ENCODE measurements around the gene POLR3G. TPM values are rescaled to one million over a fixed set of nuclear protein-coding genes. Genes with fewer than 3 reads are reported as not detected.
A peak's percentile ranks its signal among the peaks of the same experiment; 100 is the strongest.

POLR3G gene
- total and polyA plus RNA-seq, 7 experiments from 2014 or later: 0.51 to 3.0 (median 0.95) TPM

DNA sequence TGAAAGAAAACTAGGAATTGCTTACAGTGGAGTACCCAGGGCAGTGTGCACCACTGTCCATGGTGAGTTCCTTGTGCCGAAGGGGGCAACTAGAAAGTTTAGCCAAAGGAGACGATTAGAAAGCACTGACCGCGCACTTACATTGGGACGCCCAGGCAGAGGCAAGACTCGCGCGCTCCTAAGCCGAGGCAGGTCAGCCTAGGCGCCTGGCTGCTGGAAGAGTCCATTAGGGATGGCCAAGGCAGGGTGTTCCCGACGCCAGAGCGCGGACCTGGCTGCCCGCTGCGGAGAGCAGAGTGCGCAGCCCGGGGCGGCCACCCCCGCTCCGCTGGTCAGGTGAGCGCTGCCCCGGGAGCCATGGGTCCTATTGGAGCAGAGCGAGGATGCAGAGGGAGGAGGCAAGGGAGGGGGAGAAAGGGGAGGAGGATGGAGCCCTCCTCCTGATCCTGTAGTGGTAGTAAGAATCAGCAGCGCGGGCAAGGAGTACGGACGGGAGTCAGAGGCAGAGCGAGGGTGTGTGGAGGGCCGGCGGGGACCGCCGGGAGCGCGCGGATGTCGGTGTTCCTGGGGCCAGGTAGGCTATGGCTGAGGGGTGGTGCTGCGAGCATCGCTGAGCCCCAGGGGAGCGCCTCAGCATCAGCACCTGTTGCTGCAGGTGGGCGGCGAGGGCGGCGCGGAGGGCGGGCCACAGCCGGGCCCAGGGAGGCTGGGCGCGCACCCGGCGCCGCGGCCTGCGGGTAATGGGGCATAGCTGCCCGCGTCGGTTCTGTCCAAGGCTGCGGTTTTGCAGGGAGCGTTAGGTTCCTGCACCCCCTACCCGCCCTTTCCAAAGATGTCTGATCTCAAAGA is 83.9 kb downstream of the POLR3G start, which contains the start of gene ADGRV1:
Gene ADGRV1 (plus strand): TSS at position 454 of the 849 bp plus-strand sequence. CDS start 99 bp downstream, at position 553.
- H3K27ac Mint-ChIP-seq: peak within 1 kb of the TSS in 1 of 9 donors; percentile 3
- H3K9me3 Mint-ChIP-seq: no peaks in the 10 kb centered on the region
- no peaks in the 10 kb centered on the region for H3K36me3 Mint-ChIP-seq
- H3K27me3 Mint-ChIP-seq: peaks cover 44 to 91% (median 78%) of the 10 kb centered on the region in 5 donors
- DNase-seq (peak in 2 of 9 donors; percentile 2 to 4), ATAC-seq (peak; percentile 46)
- H3K36me3 ChIP-seq (ENCODE audit: control insufficient read depth in 2 of 3, insufficient read depth in 3 of 3, low read length in 3 of 3): no peaks in the 10 kb centered on the region
- H3K27ac ChIP-seq (ENCODE audit: low read depth, low read length): no peak within 1 kb of the TSS
- POLR2A ChIA-PET: no interaction called here
- H3K4me3 ChIP-seq (ENCODE audit: low read length): no peak within 1 kb of the TSS
- no peaks in the 10 kb centered on the region for H3K9me3 ChIP-seq (ENCODE audit: control insufficient read depth in 2 of 3, low read length in 3 of 3)
- H3K4me1 Mint-ChIP-seq: peaks cover 8 to 12% (median 10%) of the 10 kb centered on the region in 7 donors
- peaks cover 0 to 7% of the 10 kb centered on the region in 2 donors for H3K27me3 ChIP-seq (ENCODE audit: control insufficient read depth in 2 of 2, insufficient read depth in 2 of 2, low read length in 2 of 2)
- CTCF ChIA-PET: no interaction called here
- intact Hi-C loops (cut with micrococcal nuclease): no loop called here
- H3K4me1 ChIP-seq (ENCODE audit: control insufficient read depth in 2 of 2, insufficient read depth in 2 of 2, low read length in 2 of 2): no peaks in the 10 kb centered on the region
- peak within 1 kb of the TSS in 9 of 10 donors; percentile 47 to 75 (median 67) for H3K4me3 Mint-ChIP-seq

- Mint-ChIP-seq H3K9me3 (peaks cover 0 to 9% (median 1%) of the 10 kb centered on the region in 11 donors), H3K27ac (no peak overlapping the region), H3K4me1 (peaks cover 8 to 12% (median 10%) of the 10 kb centered on the region in 7 donors), H3K27me3 (peaks cover 47 to 83% (median 69%) of the 10 kb centered on the region in 5 donors), H3K36me3 (peaks cover 0 to 8% (median 0%) of the 10 kb centered on the region in 5 donors), H3K4me3 (no peak overlapping the region)
- Histone ChIP-seq H3K4me1 (ENCODE audit: control insufficient read depth in 2 of 2, insufficient read depth in 2 of 2, low read length in 2 of 2) (no peaks in the 10 kb centered on the region), H3K4me3 (ENCODE audit: low read length) (no peak overlapping the region), H3K27ac (ENCODE audit: low read depth, low read length) (no peak overlapping the region), H3K9me3 (ENCODE audit: control insufficient read depth in 2 of 3, low read length in 3 of 3) (no peaks in the 10 kb centered on the region), H3K27me3 (ENCODE audit: control insufficient read depth in 2 of 2, insufficient read depth in 2 of 2, low read length in 2 of 2) (peaks cover 0 to 7% of the 10 kb centered on the region in 2 donors), H3K36me3 (ENCODE audit: control insufficient read depth in 2 of 3, insufficient read depth in 3 of 3, low read length in 3 of 3) (no peaks in the 10 kb centered on the region)
- no peak for ATAC-seq
- POLR2A ChIA-PET: no interaction called here
- CTCF ChIA-PET: no interaction called here
- intact Hi-C loops (cut with micrococcal nuclease): no loop called here
- DNase-seq: no peak
These were observed 86.1 kb downstream of the POLR3G start for GRCh38 chr5:90560771-90561170.

GRCh38 chr5:90561766-90562165 is 87.1 kb downstream of the POLR3G start:
- CTCF ChIA-PET: no interaction called here
- Histone ChIP-seq H3K9me3 (ENCODE audit: control insufficient read depth in 2 of 3, low read length in 3 of 3) (no peaks in the 10 kb centered on the region), H3K4me3 (ENCODE audit: low read length) (no peak overlapping the region), H3K36me3 (ENCODE audit: control insufficient read depth in 2 of 3, insufficient read depth in 3 of 3, low read length in 3 of 3) (no peaks in the 10 kb centered on the region), H3K27me3 (ENCODE audit: control insufficient read depth in 2 of 2, insufficient read depth in 2 of 2, low read length in 2 of 2) (peaks cover 0 to 7% of the 10 kb centered on the region in 2 donors), H3K4me1 (ENCODE audit: control insufficient read depth in 2 of 2, insufficient read depth in 2 of 2, low read length in 2 of 2) (no peaks in the 10 kb centered on the region), H3K27ac (ENCODE audit: low read depth, low read length) (no peak overlapping the region)
- ATAC-seq (no peak), DNase-seq (no peak)
- POLR2A ChIA-PET: no interaction called here
- no peak overlapping the region for H3K4me3 Mint-ChIP-seq
- H3K27ac Mint-ChIP-seq: no peak overlapping the region
- peaks cover 8 to 12% (median 10%) of the 10 kb centered on the region in 7 donors for H3K4me1 Mint-ChIP-seq
- H3K36me3 Mint-ChIP-seq: peaks cover 0 to 8% (median 0%) of the 10 kb centered on the region in 5 donors
- peaks cover 40 to 79% (median 62%) of the 10 kb centered on the region in 5 donors for H3K27me3 Mint-ChIP-seq
- intact Hi-C loops (cut with micrococcal nuclease): no loop called here
- peaks cover 0 to 9% (median 1%) of the 10 kb centered on the region in 11 donors for H3K9me3 Mint-ChIP-seq

GRCh38 chr5:90562341-90562740 is 87.7 kb downstream of the POLR3G start:
- ChIA-PET POLR2A (no interaction called here), CTCF (no interaction called here)
- no peaks in the 10 kb centered on the region for H3K9me3 ChIP-seq (ENCODE audit: control insufficient read depth in 2 of 3, low read length in 3 of 3)
- H3K9me3 Mint-ChIP-seq: peaks cover 0 to 9% (median 1%) of the 10 kb centered on the region in 11 donors
- no peak overlapping the region for H3K27ac ChIP-seq (ENCODE audit: low read depth, low read length)
- no peaks in the 10 kb centered on the region for H3K4me1 ChIP-seq (ENCODE audit: control insufficient read depth in 2 of 2, insufficient read depth in 2 of 2, low read length in 2 of 2)
- ATAC-seq (no peak), DNase-seq (no peak)
- H3K27me3 Mint-ChIP-seq: peaks cover 34 to 77% (median 60%) of the 10 kb centered on the region in 5 donors
- no peak overlapping the region for H3K27ac Mint-ChIP-seq
- no peak overlapping the region for H3K4me3 Mint-ChIP-seq
- peaks cover 0 to 7% of the 10 kb centered on the region in 2 donors for H3K27me3 ChIP-seq (ENCODE audit: control insufficient read depth in 2 of 2, insufficient read depth in 2 of 2, low read length in 2 of 2)
- peaks cover 8 to 12% (median 10%) of the 10 kb centered on the region in 7 donors for H3K4me1 Mint-ChIP-seq
- intact Hi-C loops (cut with micrococcal nuclease): no loop called here
- H3K4me3 ChIP-seq (ENCODE audit: low read length): no peak overlapping the region
- H3K36me3 ChIP-seq (ENCODE audit: control insufficient read depth in 2 of 3, insufficient read depth in 3 of 3, low read length in 3 of 3): no peaks in the 10 kb centered on the region
- H3K36me3 Mint-ChIP-seq: peaks cover 0 to 8% (median 0%) of the 10 kb centered on the region in 5 donors

DNA sequence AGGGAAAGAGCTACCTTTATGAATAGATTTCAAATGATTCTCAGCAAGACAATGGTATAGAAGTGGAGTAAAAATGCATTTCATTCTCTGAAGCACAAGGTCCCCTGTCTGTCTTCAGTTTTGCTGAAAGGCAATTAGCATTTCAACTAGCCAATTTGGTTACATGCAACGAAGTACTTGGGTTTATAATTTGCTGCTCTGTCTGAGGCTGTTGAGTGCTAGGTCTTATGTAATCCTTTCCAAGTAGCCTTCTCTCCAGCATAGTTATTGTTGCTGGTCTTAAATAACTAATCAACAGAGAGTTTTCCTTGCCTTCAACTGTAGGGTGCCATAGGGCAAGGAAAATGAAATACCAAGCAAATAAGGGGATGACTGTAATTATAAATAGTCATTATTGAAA is 88.4 kb downstream of the POLR3G start:
- Mint-ChIP-seq H3K27ac (no peak overlapping the region), H3K4me3 (no peak overlapping the region), H3K36me3 (peaks cover 0 to 8% (median 0%) of the 10 kb centered on the region in 5 donors), H3K9me3 (peaks cover 0 to 9% (median 1%) of the 10 kb centered on the region in 11 donors), H3K4me1 (peaks cover 5 to 7% (median 6%) of the 10 kb centered on the region in 7 donors), H3K27me3 (peaks cover 28 to 74% (median 57%) of the 10 kb centered on the region in 5 donors)
- Histone ChIP-seq H3K9me3 (ENCODE audit: control insufficient read depth in 2 of 3, low read length in 3 of 3) (no peaks in the 10 kb centered on the region), H3K4me3 (ENCODE audit: low read length) (no peak overlapping the region), H3K27ac (ENCODE audit: low read depth, low read length) (no peak overlapping the region), H3K4me1 (ENCODE audit: control insufficient read depth in 2 of 2, insufficient read depth in 2 of 2, low read length in 2 of 2) (no peaks in the 10 kb centered on the region), H3K36me3 (ENCODE audit: control insufficient read depth in 2 of 3, insufficient read depth in 3 of 3, low read length in 3 of 3) (no peaks in the 10 kb centered on the region), H3K27me3 (ENCODE audit: control insufficient read depth in 2 of 2, insufficient read depth in 2 of 2, low read length in 2 of 2) (peaks cover 0 to 7% of the 10 kb centered on the region in 2 donors)
- CTCF ChIA-PET: no interaction called here
- POLR2A ChIA-PET: no interaction called here
- ATAC-seq: no peak
- intact Hi-C loops (cut with micrococcal nuclease): no loop called here
- no peak for DNase-seq
